ENCODE data around the gene LIPE. TPM values are rescaled to one million over a fixed set of nuclear protein-coding genes. Genes with fewer than 3 reads are reported as not detected.

The LIPE gene
- total and polyA plus RNA-seq, 4 donors: 1.4 to 12.1 (median 5.5) TPM

DNA sequence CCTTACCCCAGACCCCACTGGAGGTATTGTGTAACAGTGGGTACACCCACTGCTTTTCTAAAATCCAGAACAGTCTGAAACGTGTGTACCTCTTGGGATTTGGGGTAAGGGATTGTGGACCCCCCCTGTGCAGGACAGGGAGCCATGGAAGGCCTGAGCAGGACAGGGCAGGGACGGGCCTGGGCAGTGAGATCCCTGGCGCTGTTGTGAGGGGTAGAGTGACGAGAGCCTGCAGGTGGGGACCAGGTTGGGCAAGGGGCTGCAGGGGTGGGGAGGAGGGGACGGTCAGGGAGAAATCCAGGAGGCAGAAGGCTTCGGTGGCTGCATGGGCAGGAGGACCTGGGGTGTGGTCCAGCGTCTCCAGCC lies 65.7 kb downstream of the LIPE start:
- H3K27me3 ChIP-seq (ENCODE audit: control insufficient read depth in 1 of 2, insufficient read depth in 2 of 2, low read length in 1 of 2): no peaks in the 10 kb centered on the region
- H3K36me3 ChIP-seq (ENCODE audit: control insufficient read depth in 1 of 2, insufficient read depth in 2 of 2, low read length in 1 of 2): peaks cover 0 to 3% of the 10 kb centered on the region in 2 donors
- intact Hi-C loops (cut with DNase I): no loop called here
- no peaks in the 10 kb centered on the region for H3K4me1 ChIP-seq (ENCODE audit: control insufficient read depth in 1 of 2, insufficient read depth in 2 of 2, low read length in 2 of 2)
- ATAC-seq (ENCODE audit: low FRiP score) (no peak), DNase-seq (no peak)
- H3K27ac ChIP-seq (ENCODE audit: low read depth in 1 of 2, low read length in 2 of 2): no peak overlapping the region
- H3K9me3 ChIP-seq (ENCODE audit: control insufficient read depth, low read length): peaks cover 5% of the 10 kb centered on the region
- 77 to 79% methylated on average over 7 of the region's 7 CpGs for WGBS, 2 donors
- H3K4me3 ChIP-seq (ENCODE audit: low read length in 2 of 2): no peak overlapping the region

DNA sequence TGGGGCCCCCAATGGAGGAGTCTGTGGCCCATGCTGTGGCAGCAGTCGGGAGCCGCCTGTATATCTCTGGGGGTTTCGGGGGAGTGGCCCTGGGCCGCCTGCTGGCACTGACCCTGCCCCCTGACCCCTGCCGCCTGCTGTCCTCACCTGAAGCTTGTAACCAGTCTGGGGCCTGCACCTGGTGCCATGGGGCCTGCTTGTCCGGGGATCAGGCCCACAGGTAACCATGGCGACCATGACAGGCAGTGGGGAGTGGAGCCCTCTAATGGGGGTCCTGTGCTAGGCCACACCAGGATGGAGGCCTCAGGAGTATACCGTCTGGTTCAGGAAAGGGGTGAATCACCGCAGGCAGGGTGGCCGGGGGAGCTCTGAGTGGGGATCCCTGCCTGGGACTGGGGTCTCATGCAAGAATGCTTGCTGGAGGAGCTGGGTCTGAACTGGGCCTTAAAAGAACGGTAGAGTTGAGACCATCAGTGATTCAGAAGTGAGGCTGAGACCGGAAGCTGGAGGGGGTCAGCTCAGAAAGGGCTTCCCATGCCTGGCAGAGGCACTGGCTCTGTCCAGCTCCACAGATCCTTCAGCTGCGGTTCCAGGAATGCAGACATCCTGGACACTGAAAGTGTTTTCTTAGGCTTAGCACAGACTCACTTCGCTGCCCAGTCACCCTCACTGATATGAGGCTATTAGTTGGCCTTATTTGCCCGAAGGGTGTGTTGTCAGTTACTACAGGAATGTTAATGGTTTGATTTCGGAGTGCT lies 66.2 kb downstream of the LIPE start:
- 57 to 61% methylated on average over 16 of the region's 16 CpGs for WGBS, 2 donors
- peaks cover 0 to 3% of the 10 kb centered on the region in 2 donors for H3K36me3 ChIP-seq (ENCODE audit: control insufficient read depth in 1 of 2, insufficient read depth in 2 of 2, low read length in 1 of 2)
- no peak overlapping the region for H3K27ac ChIP-seq (ENCODE audit: low read depth in 1 of 2, low read length in 2 of 2)
- H3K4me3 ChIP-seq (ENCODE audit: low read length in 2 of 2): no peak overlapping the region
- no peaks in the 10 kb centered on the region for H3K27me3 ChIP-seq (ENCODE audit: control insufficient read depth in 1 of 2, insufficient read depth in 2 of 2, low read length in 1 of 2)
- peaks cover 5% of the 10 kb centered on the region for H3K9me3 ChIP-seq (ENCODE audit: control insufficient read depth, low read length)
- H3K4me1 ChIP-seq (ENCODE audit: control insufficient read depth in 1 of 2, insufficient read depth in 2 of 2, low read length in 2 of 2): no peaks in the 10 kb centered on the region
- intact Hi-C loops (cut with DNase I): no loop called here
- DNase-seq (no peak), ATAC-seq (ENCODE audit: low FRiP score) (no peak)

DNA sequence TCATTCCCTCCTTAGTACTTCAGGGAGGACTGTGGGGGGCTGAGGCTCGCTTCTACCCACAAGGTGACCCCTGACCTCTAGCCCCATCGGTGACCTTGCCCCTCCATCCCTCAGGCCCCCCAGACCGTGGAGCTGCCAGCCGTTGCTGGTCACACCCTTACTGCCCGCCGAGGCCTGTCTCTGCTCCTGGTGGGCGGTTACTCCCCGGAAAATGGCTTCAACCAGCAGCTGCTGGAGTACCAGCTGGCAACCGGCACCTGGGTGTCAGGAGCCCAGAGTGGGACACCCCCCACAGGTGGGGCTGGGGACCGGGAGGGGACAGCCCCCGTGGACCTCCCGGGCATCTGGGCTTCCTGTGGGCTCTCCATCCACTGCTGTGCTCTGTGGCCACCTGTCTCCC lies 69.9 kb downstream of the LIPE start:
- 87 to 90% methylated on average over 12 of the region's 12 CpGs for WGBS, 2 donors
- no peaks in the 10 kb centered on the region for H3K4me1 ChIP-seq (ENCODE audit: control insufficient read depth in 1 of 2, insufficient read depth in 2 of 2, low read length in 2 of 2)
- H3K9me3 ChIP-seq (ENCODE audit: control insufficient read depth, low read length): no peaks in the 10 kb centered on the region
- no peak overlapping the region for H3K4me3 ChIP-seq (ENCODE audit: low read length in 2 of 2)
- H3K27me3 ChIP-seq (ENCODE audit: control insufficient read depth in 1 of 2, insufficient read depth in 2 of 2, low read length in 1 of 2): no peaks in the 10 kb centered on the region
- DNase-seq: no peak
- ATAC-seq (ENCODE audit: low FRiP score): no peak
- intact Hi-C loops (cut with DNase I): no loop called here
- no peaks in the 10 kb centered on the region for H3K36me3 ChIP-seq (ENCODE audit: control insufficient read depth in 1 of 2, insufficient read depth in 2 of 2, low read length in 1 of 2)
- H3K27ac ChIP-seq (ENCODE audit: low read depth in 1 of 2, low read length in 2 of 2): no peak overlapping the region

DNA sequence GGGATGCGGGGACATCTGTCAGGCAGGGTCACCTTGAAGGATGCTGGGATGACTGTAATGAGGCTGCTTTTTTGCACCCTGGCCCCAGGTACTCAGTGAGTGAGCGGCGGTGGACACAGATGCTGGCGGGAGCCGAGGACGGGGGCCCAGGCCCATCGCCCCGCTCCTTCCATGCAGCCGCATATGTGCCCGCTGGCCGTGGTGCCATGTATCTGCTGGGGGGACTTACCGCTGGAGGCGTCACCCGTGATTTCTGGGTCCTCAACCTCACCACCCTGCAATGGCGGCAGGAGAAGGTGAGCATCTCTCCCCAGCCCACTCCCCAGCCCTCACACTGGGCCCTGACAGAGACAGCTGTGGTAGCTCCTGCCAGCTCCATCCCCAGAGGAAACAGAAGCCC lies 70.5 kb downstream of the LIPE start:
- WGBS, 2 donors: 97 to 98% methylated on average over 15 of the region's 15 CpGs
- H3K9me3 ChIP-seq (ENCODE audit: control insufficient read depth, low read length): no peaks in the 10 kb centered on the region
- no peaks in the 10 kb centered on the region for H3K4me1 ChIP-seq (ENCODE audit: control insufficient read depth in 1 of 2, insufficient read depth in 2 of 2, low read length in 2 of 2)
- H3K27me3 ChIP-seq (ENCODE audit: control insufficient read depth in 1 of 2, insufficient read depth in 2 of 2, low read length in 1 of 2): no peaks in the 10 kb centered on the region
- no peak overlapping the region for H3K4me3 ChIP-seq (ENCODE audit: low read length in 2 of 2)
- H3K27ac ChIP-seq (ENCODE audit: low read depth in 1 of 2, low read length in 2 of 2): no peak overlapping the region
- ATAC-seq (ENCODE audit: low FRiP score) (no peak), DNase-seq (no peak)
- no peaks in the 10 kb centered on the region for H3K36me3 ChIP-seq (ENCODE audit: control insufficient read depth in 1 of 2, insufficient read depth in 2 of 2, low read length in 1 of 2)
- intact Hi-C loops (cut with DNase I): no loop called here

DNA sequence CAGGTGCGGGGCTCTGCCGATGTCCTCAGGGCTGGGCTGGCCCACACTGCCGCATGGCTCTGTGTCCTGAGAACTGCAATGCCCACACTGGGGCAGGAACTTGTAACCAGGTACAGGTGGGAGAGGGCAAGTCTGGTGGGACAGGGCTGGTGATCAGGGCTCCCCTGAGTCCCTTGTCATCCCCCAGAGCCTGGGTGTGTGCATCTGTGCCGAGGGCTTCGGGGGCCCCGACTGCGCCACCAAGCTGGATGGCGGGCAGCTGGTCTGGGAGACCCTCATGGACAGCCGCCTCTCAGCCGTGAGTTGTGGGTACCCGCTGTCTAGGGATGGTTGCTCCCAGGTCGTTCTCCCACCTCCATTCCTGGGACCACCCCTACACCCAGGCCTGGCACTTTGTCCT lies 71.3 kb downstream of the LIPE start:
- Histone ChIP-seq H3K4me1 (ENCODE audit: control insufficient read depth in 1 of 2, insufficient read depth in 2 of 2, low read length in 2 of 2) (no peaks in the 10 kb centered on the region), H3K27me3 (ENCODE audit: control insufficient read depth in 1 of 2, insufficient read depth in 2 of 2, low read length in 1 of 2) (no peaks in the 10 kb centered on the region), H3K36me3 (ENCODE audit: control insufficient read depth in 1 of 2, insufficient read depth in 2 of 2, low read length in 1 of 2) (no peaks in the 10 kb centered on the region), H3K9me3 (ENCODE audit: control insufficient read depth, low read length) (no peaks in the 10 kb centered on the region), H3K27ac (ENCODE audit: low read depth in 1 of 2, low read length in 2 of 2) (no peak overlapping the region), H3K4me3 (ENCODE audit: low read length in 2 of 2) (no peak overlapping the region)
- 94% methylated on average over 8 to 12 of the region's 12 CpGs for WGBS, 2 donors
- no peak for DNase-seq
- intact Hi-C loops (cut with DNase I): no loop called here
- ATAC-seq (ENCODE audit: low FRiP score): no peak

DNA sequence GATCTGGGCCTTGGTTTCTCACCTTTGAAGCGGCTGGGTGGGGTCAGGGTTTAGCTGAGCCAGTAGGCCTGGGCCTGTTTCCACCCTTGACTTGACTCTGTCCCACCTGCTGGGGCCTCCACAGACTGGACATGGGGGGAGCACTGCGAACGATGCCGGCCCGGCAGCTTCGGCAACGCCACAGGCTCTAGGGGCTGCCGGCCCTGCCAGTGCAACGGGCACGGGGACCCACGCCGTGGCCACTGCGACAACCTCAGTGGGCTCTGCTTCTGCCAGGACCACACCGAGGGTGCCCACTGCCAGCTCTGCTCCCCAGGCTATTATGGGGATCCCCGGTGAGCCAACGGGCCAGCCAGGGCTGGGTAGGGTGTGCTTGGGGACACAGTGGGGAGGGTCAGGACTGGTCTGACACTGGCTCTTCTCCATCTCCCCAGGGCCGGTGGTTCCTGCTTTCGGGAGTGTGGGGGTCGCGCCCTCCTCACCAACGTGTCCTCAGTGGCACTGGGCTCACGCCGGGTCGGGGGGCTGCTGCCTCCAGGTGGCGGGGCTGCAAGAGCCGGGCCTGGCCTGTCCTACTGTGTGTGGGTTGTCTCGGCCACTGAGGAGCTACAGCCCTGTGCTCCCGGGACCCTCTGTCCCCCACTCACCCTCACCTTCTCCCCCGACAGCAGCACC lies 73.7 kb downstream of the LIPE start:
- ATAC-seq (ENCODE audit: low FRiP score) (no peak), DNase-seq (no peak)
- WGBS, 2 donors: 93 to 94% methylated on average over 25 to 29 of the region's 29 CpGs
- H3K4me1 ChIP-seq (ENCODE audit: control insufficient read depth in 1 of 2, insufficient read depth in 2 of 2, low read length in 2 of 2): no peaks in the 10 kb centered on the region
- no peaks in the 10 kb centered on the region for H3K27me3 ChIP-seq (ENCODE audit: control insufficient read depth in 1 of 2, insufficient read depth in 2 of 2, low read length in 1 of 2)
- no peaks in the 10 kb centered on the region for H3K9me3 ChIP-seq (ENCODE audit: control insufficient read depth, low read length)
- intact Hi-C loops (cut with DNase I): no loop called here
- H3K27ac ChIP-seq (ENCODE audit: low read depth in 1 of 2, low read length in 2 of 2): no peak overlapping the region
- no peaks in the 10 kb centered on the region for H3K36me3 ChIP-seq (ENCODE audit: control insufficient read depth in 1 of 2, insufficient read depth in 2 of 2, low read length in 1 of 2)
- H3K4me3 ChIP-seq (ENCODE audit: low read length in 2 of 2): no peak overlapping the region

DNA sequence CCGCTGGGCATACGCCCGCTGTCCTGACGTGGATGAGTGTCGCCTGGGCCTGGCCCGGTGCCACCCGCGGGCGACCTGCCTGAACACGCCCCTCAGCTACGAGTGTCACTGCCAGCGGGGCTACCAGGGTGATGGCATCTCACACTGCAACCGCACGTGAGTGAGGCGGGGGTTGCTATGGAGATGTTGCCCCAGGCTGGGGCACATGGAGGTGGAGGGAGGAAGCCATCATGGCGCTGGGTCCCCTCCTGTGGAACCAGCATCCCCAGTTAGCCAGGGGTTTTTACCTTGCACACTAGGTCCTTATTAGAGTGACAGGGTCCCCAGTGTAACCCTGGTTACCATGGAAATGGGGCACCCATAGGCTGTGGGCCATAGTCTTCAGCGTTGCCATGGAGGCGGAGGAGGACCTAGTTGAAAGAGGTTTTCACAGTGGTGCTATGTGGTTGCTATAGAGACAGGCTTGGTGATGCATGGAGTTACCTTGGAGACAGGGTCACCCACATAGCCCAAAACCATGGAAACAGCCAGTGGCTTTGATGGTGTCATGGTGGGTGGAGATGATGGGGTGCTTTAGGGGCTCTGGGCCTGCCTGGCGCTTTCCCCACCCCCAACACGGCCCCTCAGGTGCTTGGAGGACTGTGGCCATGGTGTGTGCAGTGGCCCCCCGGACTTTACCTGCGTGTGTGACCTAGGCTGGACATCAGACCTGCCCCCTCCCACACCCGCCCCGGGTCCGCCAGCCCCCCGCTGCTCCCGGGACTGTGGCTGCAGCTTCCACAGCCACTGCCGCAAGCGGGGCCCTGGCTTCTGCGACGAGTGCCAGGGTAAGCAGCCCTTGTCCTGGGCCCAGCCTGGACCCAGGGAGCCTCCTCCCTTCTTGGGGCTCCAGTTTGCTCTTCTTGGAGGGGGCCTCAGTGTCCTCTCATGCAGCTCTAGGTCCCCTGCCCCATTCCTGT lies 74.6 kb downstream of the LIPE start:
- Histone ChIP-seq H3K36me3 (ENCODE audit: control insufficient read depth in 1 of 2, insufficient read depth in 2 of 2, low read length in 1 of 2) (peaks cover 0 to 2% of the 10 kb centered on the region in 2 donors), H3K27me3 (ENCODE audit: control insufficient read depth in 1 of 2, insufficient read depth in 2 of 2, low read length in 1 of 2) (no peaks in the 10 kb centered on the region), H3K9me3 (ENCODE audit: control insufficient read depth, low read length) (no peaks in the 10 kb centered on the region), H3K27ac (ENCODE audit: low read depth in 1 of 2, low read length in 2 of 2) (no peak overlapping the region), H3K4me3 (ENCODE audit: low read length in 2 of 2) (no peak overlapping the region), H3K4me1 (ENCODE audit: control insufficient read depth in 1 of 2, insufficient read depth in 2 of 2, low read length in 2 of 2) (no peaks in the 10 kb centered on the region)
- no peak for DNase-seq
- intact Hi-C loops (cut with DNase I): no loop called here
- WGBS, 2 donors: 89 to 90% methylated on average over 30 to 31 of the region's 31 CpGs
- no peak for ATAC-seq (ENCODE audit: low FRiP score)

All from aorta (tissue), 5 donors.